AG04450 (cell line): ENCODE results near the gene AK5. TPM values are rescaled to one million over a fixed set of nuclear protein-coding genes. Genes with fewer than 3 reads are reported as not detected.

Experiments used
- CTCF ChIA-PET: fragments of 300-600, 350-600 bp; formaldehyde crosslinking; extraction: SDS; loops from one replicate; lab custom pipeline; 2022; ENCODE audit warnings: antibody characterized with exemption, inconsistent platforms; lab: Charles Lee
- POLR2A ChIA-PET: fragments of 350-600 bp; formaldehyde crosslinking; extraction: SDS; loops from one replicate; lab custom pipeline; 2021; ENCODE audit warnings: antibody characterized with exemption, inconsistent platforms; lab: Yijun Ruan, JAX
- DNase-seq: peaks from one replicate; pipeline ENCODE4 v3.0.0-alpha.2; 2011; ENCODE audit warnings: low read depth, low spot score
- H3K27ac ChIP-seq: one replicate; pipeline ENCODE4 v1.5.1; 2012; ENCODE audit warnings: low read depth, low read length, control low read depth
- H3K27me3 ChIP-seq: one replicate; pipeline ENCODE4 v1.6.0; 2012; ENCODE audit warnings: low read length; ENCODE audit not compliant: control insufficient read depth, insufficient read depth
- H3K4me3 ChIP-seq: 2 replicates; pipeline ENCODE4 v1.5.1; 2011; ENCODE audit warnings: mild to moderate bottlenecking, low read depth, low read length, control low read depth
- H3K9me3 ChIP-seq: 2 replicates; pipeline ENCODE4 v1.5.1; 2012; ENCODE audit warnings: low read length; ENCODE audit not compliant: control insufficient read depth, insufficient read depth
- CTCF ChIP-seq: IDR thresholded peaks from 2 replicates; pipeline ENCODE4 v1.5.1; 2011; ENCODE audit warnings: low read depth, low read length, control low read depth, inconsistent platforms
- polyA plus RNA-seq: library from polyadenylated mRNA; depleted of rRNA; stranded (reverse); fragments of >200 nt; gene quantifications from 2 replicates; pipeline ENCODE4 v1.2.3, GENCODE V29; 2011

Gene AK5
- polyA plus RNA-seq, 1 experiment: 45.1 TPM

GRCh38 chr1:77585610-77586314, 303.9 kb downstream of the AK5 start:
- Histone ChIP-seq H3K27ac (no peak overlapping the region), H3K9me3 (no peaks in the 10 kb centered on the region), H3K4me3 (no peak overlapping the region), H3K27me3 (no peaks in the 10 kb centered on the region)
- DNase-seq: no peak
- no peak for TF ChIP-seq CTCF
- ChIA-PET CTCF (interaction anchor here (1.4 to 2.0 kb wide), 3 partner anchors 8 to 98 kb away, joined by 3 to 6 read pairs (median 5); no protein-coding TSS in a partner anchor), POLR2A (no interaction called here)

- H3K27me3 ChIP-seq: no peaks in the 10 kb centered on the region
- DNase-seq: no peak
- ChIA-PET POLR2A (no interaction called here), CTCF (interaction anchor here (1.2 kb wide), 1 partner anchor 9 kb away, joined by 6 read pairs; no protein-coding TSS in a partner anchor)
- TF ChIP-seq CTCF: no peak
- H3K27ac ChIP-seq: no peak overlapping the region
- no peaks in the 10 kb centered on the region for H3K9me3 ChIP-seq
- H3K4me3 ChIP-seq: no peak overlapping the region
Measured at GRCh38 chr1:77589231-77589630, 307.4 kb downstream of the AK5 start.

- no peak for DNase-seq
- H3K27me3 ChIP-seq: no peaks in the 10 kb centered on the region
- ChIA-PET CTCF (interaction anchor here (1.4 kb wide), 1 partner anchor 57 kb away, joined by 4 read pairs; no protein-coding TSS in a partner anchor), POLR2A (no interaction called here)
- H3K27ac ChIP-seq: no peak overlapping the region
- no peak for TF ChIP-seq CTCF
- H3K9me3 ChIP-seq: no peaks in the 10 kb centered on the region
- no peak overlapping the region for H3K4me3 ChIP-seq
Measured at GRCh38 chr1:77590651-77591050, 308.8 kb downstream of the AK5 start.

GRCh38 chr1:77592906-77593305, 311.1 kb downstream of the AK5 start:
- ChIA-PET POLR2A (no interaction called here), CTCF (interaction anchor here (1.9 kb wide), 1 partner anchor 90 kb away, joined by 6 read pairs; no protein-coding TSS in a partner anchor)
- no peak for DNase-seq
- Histone ChIP-seq H3K4me3 (no peak overlapping the region), H3K27ac (no peak overlapping the region), H3K9me3 (no peaks in the 10 kb centered on the region), H3K27me3 (no peaks in the 10 kb centered on the region)
- TF ChIP-seq CTCF: no peak

- CTCF ChIA-PET: no interaction called here
Measured at GRCh38 chr1:77594366-77595112, 312.7 kb downstream of the AK5 start.

More at GRCh38 chr1:77594366-77595112, 312.7 kb downstream of the AK5 start:
- no peak for DNase-seq
- H3K9me3 ChIP-seq: no peaks in the 10 kb centered on the region
- no peak overlapping the region for H3K4me3 ChIP-seq
- no peaks in the 10 kb centered on the region for H3K27me3 ChIP-seq
- no peak for TF ChIP-seq CTCF
- H3K27ac ChIP-seq: no peak overlapping the region
- POLR2A ChIA-PET: interaction anchor here (0.6 kb wide), 1 partner anchor 55 kb away, joined by 3 read pairs; no protein-coding TSS in a partner anchor
